Natural killer cell treated with Interleukin-12 subunit alpha and Interleukin-12 subunit beta and Interleukin-15 and Interleukin-18, amount 100 ng/mL, for 72 hours (primary cell): Measurements from ENCODE around the gene PRKAR1B. TPM values are rescaled to one million over a fixed set of nuclear protein-coding genes. Genes with fewer than 3 reads are reported as not detected.

Experiments used
- ATAC-seq, 2 donors: fragments of 150-1000 bp; cut with Tn5 transposase in 1 of 2; sonication (Bioruptor Pico), chemical (Tn5 transposase) in 1 of 2; 2 replicates each; pipeline ENCODE4 v1.10.0; 2021
- DNase-seq: peaks from one replicate; pipeline ENCODE4 v3.0.0; 2022; ENCODE audit warnings: low spot score
- H3K27ac Mint-ChIP-seq, 2 donors: 1 replicate in 1 of 2; 2 replicates in 1 of 2; pipeline ENCODE4 v1.8.0; 2022; ENCODE audit warnings: mixed read lengths in 2 of 2, mild to moderate bottlenecking in 1 of 2, moderate library complexity in 1 of 2
- H3K27me3 Mint-ChIP-seq, 2 donors: 1 replicate in 1 of 2; 2 replicates in 1 of 2; pipeline ENCODE4 v1.8.0; 2022; ENCODE audit warnings: mixed read lengths in 2 of 2
- H3K36me3 Mint-ChIP-seq: one replicate; pipeline ENCODE4 v1.8.0; 2022; ENCODE audit warnings: mixed read lengths
- H3K4me1 Mint-ChIP-seq, 2 donors: 1 replicate in 1 of 2; 2 replicates in 1 of 2; pipeline ENCODE4 v1.8.0; 2022; ENCODE audit warnings: low read depth in 2 of 2, mixed read lengths in 2 of 2, mild to moderate bottlenecking in 1 of 2
- H3K4me3 Mint-ChIP-seq: one replicate; pipeline ENCODE4 v1.8.0; 2022; ENCODE audit warnings: mixed read lengths
- H3K9me3 Mint-ChIP-seq: 2 replicates; pipeline ENCODE4 v1.8.0; 2022; ENCODE audit warnings: mixed read lengths
- total RNA-seq, 2 donors: library from RNA; stranded (reverse); gene quantifications; one replicate each; pipeline ENCODE4 v1.2.3, GENCODE V29; 2022

The PRKAR1B gene
- total RNA-seq, 2 donors from 2014 or later = 9.8 to 31.9 TPM

- H3K36me3 Mint-ChIP-seq = no peaks in the 10 kb centered on the region
- no peak overlapping the region for H3K27ac Mint-ChIP-seq
- H3K9me3 Mint-ChIP-seq = no peaks in the 10 kb centered on the region
- DNase-seq = no peak
- no peak overlapping the region for H3K4me3 Mint-ChIP-seq
- H3K4me1 Mint-ChIP-seq = peaks cover under 1 to 2% of the 10 kb centered on the region in 2 donors
- no peak for ATAC-seq
- H3K27me3 Mint-ChIP-seq = peaks cover 0 to under 1% of the 10 kb centered on the region in 2 donors
Measured at GRCh38 chr7:508461-509170, 218.5 kb downstream of the PRKAR1B start.

- no peak overlapping the region for H3K4me3 Mint-ChIP-seq
- no peak for ATAC-seq
- no peaks in the 10 kb centered on the region for H3K4me1 Mint-ChIP-seq
- no peaks in the 10 kb centered on the region for H3K36me3 Mint-ChIP-seq
- no peaks in the 10 kb centered on the region for H3K9me3 Mint-ChIP-seq
- no peak overlapping the region for H3K27ac Mint-ChIP-seq
- no peak for DNase-seq
- H3K27me3 Mint-ChIP-seq = no peaks in the 10 kb centered on the region
Measured at GRCh38 chr7:507623-508300, 219.3 kb downstream of the PRKAR1B start.

GRCh38 chr7:506921-507622 is 220.0 kb downstream of the PRKAR1B start:
- no peaks in the 10 kb centered on the region for H3K4me1 Mint-ChIP-seq
- DNase-seq = peak; percentile 49
- H3K27ac Mint-ChIP-seq = no peak overlapping the region

GRCh38 chr7:506391-506831 is 220.7 kb downstream of the PRKAR1B start:
- peak; percentile 12 for DNase-seq
- H3K4me3 Mint-ChIP-seq = no peak overlapping the region
- no peaks in the 10 kb centered on the region for H3K4me1 Mint-ChIP-seq
- H3K36me3 Mint-ChIP-seq = no peaks in the 10 kb centered on the region
- H3K27me3 Mint-ChIP-seq = no peaks in the 10 kb centered on the region
- ATAC-seq = no peak
- no peaks in the 10 kb centered on the region for H3K9me3 Mint-ChIP-seq
- H3K27ac Mint-ChIP-seq = no peak overlapping the region

More at GRCh38 chr7:506921-507622, 220.0 kb downstream of the PRKAR1B start:
- Mint-ChIP-seq H3K4me3 (no peak overlapping the region), H3K36me3 (no peaks in the 10 kb centered on the region), H3K9me3 (no peaks in the 10 kb centered on the region), H3K27me3 (no peaks in the 10 kb centered on the region)
- ATAC-seq = no peak

GRCh38 chr7:505171-505570 is 221.9 kb downstream of the PRKAR1B start:
- Mint-ChIP-seq H3K4me3 (no peak overlapping the region), H3K27me3 (no peaks in the 10 kb centered on the region), H3K27ac (no peak overlapping the region), H3K36me3 (no peaks in the 10 kb centered on the region), H3K9me3 (no peaks in the 10 kb centered on the region), H3K4me1 (no peaks in the 10 kb centered on the region)
- no peak for ATAC-seq
- DNase-seq = no peak

- no peak for DNase-seq
- Mint-ChIP-seq H3K4me1 (no peaks in the 10 kb centered on the region), H3K4me3 (no peak overlapping the region), H3K36me3 (no peaks in the 10 kb centered on the region), H3K9me3 (no peaks in the 10 kb centered on the region), H3K27ac (no peak overlapping the region), H3K27me3 (no peaks in the 10 kb centered on the region)
- no peak for ATAC-seq
Measured at GRCh38 chr7:504221-505111, 222.6 kb downstream of the PRKAR1B start.

- no peaks in the 10 kb centered on the region for H3K36me3 Mint-ChIP-seq
- H3K4me1 Mint-ChIP-seq = no peaks in the 10 kb centered on the region
- no peak overlapping the region for H3K27ac Mint-ChIP-seq
- no peak overlapping the region for H3K4me3 Mint-ChIP-seq
- H3K9me3 Mint-ChIP-seq = no peaks in the 10 kb centered on the region
- ATAC-seq (no peak), DNase-seq (no peak)
- no peaks in the 10 kb centered on the region for H3K27me3 Mint-ChIP-seq
Measured at GRCh38 chr7:503575-504111, 223.4 kb downstream of the PRKAR1B start.

- DNase-seq (no peak), ATAC-seq (no peak)
- no peak overlapping the region for H3K27ac Mint-ChIP-seq
- H3K9me3 Mint-ChIP-seq = no peaks in the 10 kb centered on the region
- H3K4me3 Mint-ChIP-seq = no peak overlapping the region
- H3K4me1 Mint-ChIP-seq = no peaks in the 10 kb centered on the region
- H3K36me3 Mint-ChIP-seq = no peaks in the 10 kb centered on the region
- H3K27me3 Mint-ChIP-seq = no peaks in the 10 kb centered on the region
Measured at GRCh38 chr7:502296-502695, 224.8 kb downstream of the PRKAR1B start.

- H3K9me3 Mint-ChIP-seq = no peaks in the 10 kb centered on the region
- H3K4me1 Mint-ChIP-seq = no peaks in the 10 kb centered on the region
- ATAC-seq (no peak), DNase-seq (no peak)
- no peak overlapping the region for H3K4me3 Mint-ChIP-seq
- H3K27ac Mint-ChIP-seq = no peak overlapping the region
- no peaks in the 10 kb centered on the region for H3K27me3 Mint-ChIP-seq
- no peaks in the 10 kb centered on the region for H3K36me3 Mint-ChIP-seq
Measured at GRCh38 chr7:501526-501925, 225.6 kb downstream of the PRKAR1B start.

GRCh38 chr7:500521-501420 is 226.3 kb downstream of the PRKAR1B start:
- no peak for DNase-seq

GRCh38 chr7:499853-500485 is 227.1 kb downstream of the PRKAR1B start:
- H3K4me1 Mint-ChIP-seq = no peaks in the 10 kb centered on the region
- DNase-seq (no peak), ATAC-seq (no peak)
- no peaks in the 10 kb centered on the region for H3K36me3 Mint-ChIP-seq
- H3K27me3 Mint-ChIP-seq = no peaks in the 10 kb centered on the region
- H3K4me3 Mint-ChIP-seq = no peak overlapping the region
- no peaks in the 10 kb centered on the region for H3K9me3 Mint-ChIP-seq
- H3K27ac Mint-ChIP-seq = no peak overlapping the region

More at GRCh38 chr7:500521-501420, 226.3 kb downstream of the PRKAR1B start:
- no peak overlapping the region for H3K4me3 Mint-ChIP-seq
- H3K27ac Mint-ChIP-seq = no peak overlapping the region
- no peak for ATAC-seq
- no peaks in the 10 kb centered on the region for H3K36me3 Mint-ChIP-seq
- no peaks in the 10 kb centered on the region for H3K9me3 Mint-ChIP-seq
- no peaks in the 10 kb centered on the region for H3K27me3 Mint-ChIP-seq
- H3K4me1 Mint-ChIP-seq = no peaks in the 10 kb centered on the region
